HT1080 (cell line): ENCODE data around the gene A4GALT. TPM values are rescaled to one million over a fixed set of nuclear protein-coding genes. Genes with fewer than 3 reads are reported as not detected.
"Not testable (repeated sequence)": the region's sequence is repeated elsewhere in the genome, so short reads cannot be mapped to it uniquely, and the experiment has no call there.

Experiments used
- DNase-seq: peaks from one replicate; pipeline ENCODE4 v3.0.0-alpha.2; 2015; ENCODE audit warnings: low read depth
- polyA plus RNA-seq, 2 experiments: library from polyadenylated mRNA; depleted of rRNA; stranded (reverse); fragments of >200 nt; gene quantifications; 2 replicates each; pipeline ENCODE4 v1.2.3, GENCODE V29; 2015
- total RNA-seq: library from RNA; depleted of rRNA; stranded (reverse); fragments of >200 nt; shearing (Covaris generic); gene quantifications from 2 replicates; pipeline ENCODE4 v1.2.3, GENCODE V29; 2014; rRNA removed

The A4GALT gene, protein sequence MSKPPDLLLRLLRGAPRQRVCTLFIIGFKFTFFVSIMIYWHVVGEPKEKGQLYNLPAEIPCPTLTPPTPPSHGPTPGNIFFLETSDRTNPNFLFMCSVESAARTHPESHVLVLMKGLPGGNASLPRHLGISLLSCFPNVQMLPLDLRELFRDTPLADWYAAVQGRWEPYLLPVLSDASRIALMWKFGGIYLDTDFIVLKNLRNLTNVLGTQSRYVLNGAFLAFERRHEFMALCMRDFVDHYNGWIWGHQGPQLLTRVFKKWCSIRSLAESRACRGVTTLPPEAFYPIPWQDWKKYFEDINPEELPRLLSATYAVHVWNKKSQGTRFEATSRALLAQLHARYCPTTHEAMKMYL
- 6.9 and 7.3 TPM in 2 replicates for total RNA-seq
- 18.6 and 21.2 TPM in 2 replicates for polyA plus RNA-seq (2015; cell fraction: cytosol; rRNA removed)
- polyA plus RNA-seq (2015; cell fraction: nucleus; rRNA removed): 12.6 and 13.9 TPM in 2 replicates

DNA sequence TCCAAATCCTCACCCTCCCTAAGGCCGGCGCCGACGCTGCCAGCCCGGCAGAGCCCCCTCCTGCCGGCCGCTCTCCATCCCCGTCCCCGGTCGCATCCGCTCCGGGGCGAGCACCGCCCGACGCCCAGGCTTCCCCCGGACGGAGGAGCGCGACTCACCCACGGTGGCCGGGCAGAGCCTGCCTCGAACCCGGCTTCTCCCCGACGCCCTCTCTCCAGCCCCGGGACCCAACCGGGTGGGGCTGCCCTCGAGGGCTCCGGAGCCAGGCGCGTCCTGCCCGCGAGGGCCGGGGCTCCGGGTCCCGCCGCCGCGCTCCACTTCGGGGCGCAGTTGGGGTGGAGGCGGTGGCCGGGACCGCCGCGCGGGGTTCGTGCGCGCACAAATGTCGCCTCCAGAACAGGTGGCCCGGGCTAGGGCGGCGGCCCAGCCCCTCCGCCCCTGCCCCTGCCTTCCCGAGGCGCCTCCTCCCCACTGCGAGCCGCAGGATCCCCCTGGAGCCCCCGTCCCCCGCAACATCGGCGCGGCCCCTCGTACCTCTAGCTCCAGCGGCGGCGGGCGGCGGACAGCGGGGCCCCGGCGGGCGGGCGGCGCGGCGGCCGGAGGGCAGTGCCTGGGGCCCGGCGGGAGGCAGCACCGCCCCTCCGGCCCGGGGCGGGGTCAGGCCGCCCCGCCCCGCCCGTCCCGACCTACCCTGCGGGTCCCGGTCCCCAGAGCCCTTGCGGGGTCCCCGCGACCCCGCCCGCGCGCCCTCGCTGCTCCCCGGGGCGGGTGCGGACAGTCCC is at the start of gene A4GALT:
Gene A4GALT, minus strand, starts transcription at position 608 of the 782 bp plus-strand sequence. CDS start 26,919 bp downstream, outside the sequence.
- DNase-seq: no peak

DNA sequence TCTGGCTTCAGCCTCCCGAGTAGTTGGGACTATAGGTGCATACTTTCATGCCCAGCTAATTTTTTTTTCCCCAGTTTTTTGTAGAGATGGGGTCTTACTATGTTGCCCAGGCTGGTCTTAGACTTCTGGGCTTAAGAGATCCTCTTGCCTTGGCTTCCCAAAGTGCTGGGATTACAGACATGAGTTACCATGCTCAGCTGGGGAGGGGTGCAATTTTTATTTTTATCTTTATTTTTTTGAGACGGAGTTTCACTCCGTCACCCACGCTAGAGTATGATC is 49.7 kb upstream of the A4GALT start:
- no peak for DNase-seq

- peak; percentile 27 for DNase-seq
Measured at GRCh38 chr22:42769574-42770447, 49.1 kb upstream of the A4GALT start.

- DNase-seq: no peak
Measured at GRCh38 chr22:42769238-42769573, 48.5 kb upstream of the A4GALT start.

DNA sequence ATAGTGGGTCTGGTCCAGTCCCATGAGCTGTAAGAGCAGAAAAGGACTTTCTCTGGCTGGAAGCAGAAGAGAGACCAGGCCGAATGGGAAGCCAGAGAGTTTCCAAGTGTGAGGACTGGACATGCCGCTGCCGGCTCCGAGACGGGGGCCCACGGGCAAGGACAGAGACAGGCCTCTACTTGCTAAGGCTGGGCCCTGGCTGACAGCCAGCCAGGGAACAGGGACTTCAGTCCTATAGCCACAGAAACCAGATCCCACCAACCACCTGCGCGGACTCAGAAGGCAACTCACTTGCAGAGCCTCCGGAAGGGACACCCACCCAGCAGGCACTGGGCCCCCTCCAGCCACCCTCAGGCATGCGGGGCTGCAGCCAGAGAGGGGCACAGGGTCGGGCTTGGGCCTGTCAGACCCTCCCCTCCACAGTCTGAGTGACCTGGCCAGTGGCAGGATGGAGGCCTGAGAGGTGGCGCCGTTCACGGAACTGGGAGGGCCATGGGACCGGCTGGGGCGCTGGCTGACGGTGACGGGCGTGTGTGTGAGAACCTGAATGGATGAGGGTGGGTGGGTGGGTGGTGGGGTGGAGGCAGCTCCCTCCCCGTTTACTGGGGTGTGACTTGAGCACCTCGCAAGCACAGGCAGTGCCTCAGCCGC is 47.8 kb upstream of the A4GALT start:
- no peak for DNase-seq

- no peak for DNase-seq
Measured at GRCh38 chr22:42766860-42767259, 46.2 kb upstream of the A4GALT start.

- DNase-seq: no peak
Measured at GRCh38 chr22:42764895-42765363, 44.3 kb upstream of the A4GALT start.

- no peak for DNase-seq
Measured at GRCh38 chr22:42763965-42764480, 43.4 kb upstream of the A4GALT start.

- no peak for DNase-seq
Measured at GRCh38 chr22:42760806-42761565, 40.3 kb upstream of the A4GALT start.

- peak; percentile 30 for DNase-seq
Measured at GRCh38 chr22:42758931-42759629, 38.4 kb upstream of the A4GALT start.

DNA sequence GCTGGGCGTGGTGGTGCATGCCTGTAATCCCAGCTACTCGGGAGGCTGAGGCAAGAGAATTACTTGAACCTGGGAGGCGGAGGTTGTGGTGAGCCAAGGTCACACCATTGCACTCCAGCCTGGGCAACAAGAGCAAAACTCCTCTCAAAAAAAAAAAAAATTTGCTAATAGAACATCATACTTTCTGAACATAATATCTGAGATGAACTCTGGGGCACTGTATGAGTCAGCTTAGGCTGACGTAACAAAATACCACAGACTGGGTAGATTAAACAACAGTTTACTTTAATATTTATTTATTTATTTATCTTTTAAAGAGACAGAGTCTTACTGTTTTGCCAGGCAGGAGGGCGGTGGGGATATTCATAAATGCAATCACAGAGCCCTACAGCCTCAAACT is 34.9 kb upstream of the A4GALT start:
- peak; percentile 74 for DNase-seq

DNA sequence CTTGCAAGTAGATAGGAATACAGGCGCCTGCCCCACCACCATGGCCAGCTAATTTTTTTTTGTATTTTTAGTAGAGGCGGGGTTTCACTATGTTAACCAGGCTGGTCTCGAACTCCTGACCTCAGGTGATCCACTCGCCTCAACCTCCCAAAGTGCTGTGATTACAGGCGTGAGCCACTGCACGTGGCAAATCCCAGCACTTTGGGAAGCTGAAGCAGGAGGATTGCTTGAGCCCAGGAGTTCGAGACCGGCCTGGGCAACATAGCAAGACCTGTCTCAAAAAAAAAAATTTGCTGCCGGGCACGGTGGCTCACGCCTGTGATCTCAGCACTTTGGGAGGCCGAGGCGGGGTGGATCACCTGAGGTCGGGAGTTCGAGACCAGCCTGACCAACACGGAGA is 34.5 kb upstream of the A4GALT start:
- DNase-seq: not testable (repeated sequence)

DNA sequence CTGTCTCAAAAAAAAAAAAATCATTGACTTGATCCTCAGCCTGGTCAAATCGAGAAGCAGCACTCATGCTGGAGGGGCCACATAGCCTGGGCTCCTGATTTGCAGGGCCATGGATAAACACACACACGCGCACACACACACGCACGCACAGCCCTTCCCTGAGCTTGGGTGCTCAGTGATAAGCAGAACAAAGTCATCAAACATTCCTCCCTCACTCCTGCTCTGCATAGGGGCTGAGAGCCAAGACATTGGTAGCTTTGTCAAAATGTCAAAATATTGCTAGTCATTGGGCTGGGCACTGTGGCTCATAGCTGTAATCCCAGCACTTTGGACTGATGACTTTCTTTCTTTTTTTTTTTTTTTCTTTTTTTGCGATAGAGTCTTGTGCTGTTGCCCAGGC is 34.0 kb upstream of the A4GALT start:
- DNase-seq: peak; percentile 38

DNA sequence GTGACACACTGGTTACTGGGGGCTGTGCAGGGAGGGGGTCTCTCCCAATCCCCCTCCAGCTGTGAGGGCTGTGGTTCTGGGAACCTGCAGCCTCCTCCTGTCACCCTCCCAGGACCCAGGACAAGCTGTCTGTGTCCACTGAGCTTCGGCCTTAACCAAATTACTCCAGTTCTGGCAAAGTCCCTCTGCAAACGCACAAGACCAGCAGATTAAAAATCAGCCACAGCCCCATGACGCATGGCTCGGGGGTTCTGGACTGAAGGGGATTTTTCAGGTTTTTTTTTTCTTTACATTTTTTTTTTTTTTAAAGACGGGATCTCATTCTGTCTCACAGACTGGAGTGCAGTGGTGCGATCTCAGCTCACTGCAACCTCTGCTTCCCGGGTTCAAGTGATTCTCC is 32.2 kb upstream of the A4GALT start:
- no peak for DNase-seq

DNA sequence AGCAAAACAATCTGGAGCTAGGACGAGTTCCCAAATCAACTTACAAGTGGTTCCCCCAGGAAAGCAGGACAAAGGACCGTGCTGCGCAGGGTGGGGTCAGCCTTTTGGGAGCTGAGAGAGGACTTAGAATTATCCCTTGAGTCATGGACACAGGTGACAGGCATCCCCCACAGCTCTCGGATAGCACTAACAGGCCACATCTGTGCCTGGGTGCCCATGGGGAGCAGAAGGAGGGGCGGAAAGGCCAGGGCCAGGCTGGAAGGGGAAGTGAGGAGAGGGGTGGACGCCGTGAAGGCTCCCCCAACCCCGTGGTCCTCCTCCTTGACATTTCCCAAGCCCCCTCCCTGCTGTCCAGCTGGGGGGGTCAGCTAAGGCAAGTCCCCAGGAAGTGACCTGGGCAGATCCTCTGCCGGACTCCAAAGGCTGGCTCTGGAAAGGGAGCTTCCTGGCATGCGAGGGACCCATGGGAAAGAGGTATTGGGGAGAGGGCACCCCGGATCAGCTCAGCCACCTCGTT is 31.6 kb upstream of the A4GALT start:
- DNase-seq: no peak

DNA sequence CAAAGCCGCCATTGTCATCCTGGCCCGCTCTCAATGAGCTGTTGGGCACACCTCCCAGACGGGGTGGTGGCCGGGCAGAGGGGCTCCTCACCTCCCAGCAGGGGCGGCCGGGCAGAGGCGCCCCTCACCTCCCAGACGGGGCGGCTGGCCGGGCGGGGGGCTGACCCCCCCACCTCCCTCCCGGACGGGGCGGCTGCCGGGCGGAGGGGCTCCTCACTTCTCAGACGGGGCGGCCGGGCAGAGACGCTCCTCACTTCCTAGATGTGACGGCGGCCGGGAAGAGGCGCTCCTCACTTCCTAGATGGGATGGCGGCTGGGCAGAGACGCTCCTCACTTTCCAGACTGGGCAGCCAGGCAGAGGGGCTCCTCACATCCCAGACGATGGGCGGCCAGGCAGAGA is 29.8 kb upstream of the A4GALT start:
- not testable (repeated sequence) for DNase-seq

DNA sequence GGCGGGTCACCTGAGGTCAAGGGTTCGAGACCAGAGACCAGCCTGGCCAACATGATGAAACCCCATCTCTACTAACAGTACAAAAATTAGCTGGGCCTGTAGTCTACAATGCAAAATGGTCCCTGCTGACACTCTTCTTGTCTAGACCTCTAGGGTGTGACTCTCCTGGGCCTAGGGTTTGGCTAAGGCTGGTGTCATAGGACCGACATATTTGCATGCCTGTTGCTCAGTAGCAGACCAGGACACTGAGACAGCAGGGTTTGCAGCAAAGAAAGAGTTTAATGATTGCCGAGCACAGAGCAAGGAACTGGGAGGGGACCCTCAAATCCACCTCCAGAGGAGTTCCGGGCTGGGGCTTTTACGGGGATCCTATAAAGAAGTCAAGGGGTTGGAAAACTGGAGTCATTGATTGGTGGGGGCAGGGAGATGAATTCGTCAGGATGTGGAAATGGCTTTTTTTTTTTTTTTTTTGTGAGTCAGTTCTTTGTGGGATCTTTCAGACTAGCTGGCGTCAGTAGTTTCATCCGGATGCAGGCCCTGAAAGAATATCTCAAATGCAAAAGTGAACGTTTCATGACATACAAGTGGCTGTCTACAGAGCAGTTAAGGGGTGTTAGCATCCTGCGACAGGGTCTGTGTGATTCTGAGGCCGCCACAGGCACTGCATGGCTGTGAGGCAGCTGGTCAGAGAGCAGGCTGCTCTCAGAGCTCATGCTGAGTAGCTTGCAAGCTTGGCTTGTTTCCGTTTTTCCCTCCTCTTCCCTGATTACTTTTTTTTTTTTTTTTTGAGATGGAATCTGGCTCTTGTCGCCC is 27.2 kb upstream of the A4GALT start:
- DNase-seq: peak; percentile 93

DNA sequence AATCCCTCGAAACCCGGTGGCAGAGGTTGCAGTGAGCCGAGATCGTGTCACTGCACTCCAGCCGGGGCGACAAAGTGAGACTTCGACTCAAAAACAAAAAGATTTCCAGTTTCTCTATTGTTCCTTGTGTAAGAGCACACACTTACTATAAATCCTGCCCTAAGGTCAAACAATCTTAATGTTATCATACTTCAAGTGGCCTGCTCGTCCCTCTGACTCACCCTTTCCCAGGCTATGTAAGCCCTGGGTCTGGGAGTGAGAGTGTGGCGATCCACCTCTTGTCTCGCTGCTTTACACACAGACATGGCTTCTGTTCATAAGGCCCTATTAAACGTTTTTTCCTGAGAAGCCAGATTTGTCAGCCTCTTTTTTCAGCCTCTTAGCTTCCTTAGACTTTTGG is 24.4 kb upstream of the A4GALT start:
- peak; percentile 37 for DNase-seq
